SH-SY5Y (cell line): ENCODE results near the gene IAPP.

Source experiments
- GATA2 ChIP-seq: IDR thresholded peaks from 2 replicates; pipeline ENCODE4 v1.6.1; 2011; ENCODE audit warnings: mild to moderate bottlenecking, low read depth, low read length
- GATA3 ChIP-seq: IDR thresholded peaks from 2 replicates; pipeline ENCODE4 v1.6.1; 2011; ENCODE audit warnings: low read depth, mild to moderate bottlenecking, low read length, moderate library complexity

GRCh38 chr12:21336656-21337055, 36.0 kb upstream of the IAPP start:
- TF ChIP-seq GATA3 (no peak), GATA2 (no peak)
